T-cell (primary cell): ENCODE measurements around the gene HABP4. TPM values are rescaled to one million over a fixed set of nuclear protein-coding genes. Genes with fewer than 3 reads are reported as not detected.

Experiments used
- ATAC-seq, 4 experiments: fragments of 200-7000 bp in 3 of 4; fragments of 150-1000 bp in 1 of 4; cut with Tn5 transposase; replicated peaks in 1 of 4; 1 replicate in 3 of 4; 2 replicates in 1 of 4; pipeline ENCODE4 v1.10.0; 2021; ENCODE audit warnings: moderate library complexity in 3 of 4, mild to moderate bottlenecking in 2 of 4, moderate number of reproducible peaks in 1 of 4
- CTCF ChIA-PET, 2 donors: fragments of 300-600 bp; sonication (Branson Sonifier 250); formaldehyde crosslinking; loops; one replicate each; lab custom pipeline; 2022; ENCODE audit warnings: antibody characterized with exemption in 2 of 2; lab: Charles Lee
- POLR2A ChIA-PET, 2 donors: fragments of 300-600 bp; sonication (Branson Sonifier 250); formaldehyde crosslinking; loops; one replicate each; lab custom pipeline; 2022; ENCODE audit warnings: antibody characterized with exemption in 2 of 2; lab: Charles Lee
- DNase-seq, 35 experiments: peaks; one replicate each; pipeline versions ENCODE4 v3.0.0 to v3.0.0-alpha.2; 2013 to 2023
- H3K27ac ChIP-seq: one replicate; pipeline ENCODE4 v1.5.1; 2013; ENCODE audit warnings: low read length
- H3K27me3 ChIP-seq, 2 experiments: replicated peaks in 1 of 2; 1 replicate in 1 of 2; 2 replicates in 1 of 2; pipeline versions ENCODE4 v1.6.1 to v1.7.0; 2013; ENCODE audit warnings: low read length in 1 of 2, mixed read lengths in 1 of 2; ENCODE audit not compliant: control insufficient read depth in 2 of 2, insufficient read depth in 2 of 2; ENCODE audit errors: extremely low read depth in 1 of 2
- H3K36me3 ChIP-seq, 2 donors: 1 replicate in 1 of 2; 2 replicates in 1 of 2; pipeline versions ENCODE4 v1.6.1 to v1.7.0; 2013; ENCODE audit warnings: low read length in 1 of 2; ENCODE audit not compliant: control insufficient read depth in 2 of 2, insufficient read depth in 1 of 2; ENCODE audit errors: extremely low read depth in 1 of 2
- H3K4me1 ChIP-seq, 2 experiments: 1 replicate in 1 of 2; 2 replicates in 1 of 2; pipeline versions ENCODE4 v1.6.1 to v1.7.0; 2013; ENCODE audit warnings: low read length in 2 of 2, mixed read lengths in 1 of 2; ENCODE audit not compliant: insufficient read depth in 2 of 2, control insufficient read depth in 1 of 2; ENCODE audit errors: extremely low read depth in 1 of 2
- H3K4me3 ChIP-seq, 2 donors: 1 replicate in 1 of 2; 2 replicates in 1 of 2; pipeline versions ENCODE4 v1.5.1 to v1.7.0; 2013; ENCODE audit warnings: mild to moderate bottlenecking in 2 of 2, low read length in 1 of 2, moderate library complexity in 1 of 2; ENCODE audit not compliant: control insufficient read depth in 1 of 2; ENCODE audit errors: extremely low read depth in 1 of 2
- H3K9me3 ChIP-seq: 2 replicates; pipeline ENCODE4 v1.7.0; 2013
- H3K27ac Mint-ChIP-seq, 2 donors: one replicate each; pipeline ENCODE4 v1.8.0; 2020 to 2021; ENCODE audit warnings: mild to moderate bottlenecking in 2 of 2, mixed read lengths in 2 of 2
- H3K27me3 Mint-ChIP-seq, 2 donors: one replicate each; pipeline ENCODE4 v1.8.0; 2021 to 2022; ENCODE audit warnings: mixed read lengths in 2 of 2
- H3K36me3 Mint-ChIP-seq: one replicate; pipeline ENCODE4 v1.8.0; 2021; ENCODE audit warnings: mixed read lengths
- H3K4me1 Mint-ChIP-seq, 3 donors: one replicate each; pipeline ENCODE4 v1.8.0; 2020 to 2022; ENCODE audit warnings: mixed read lengths in 3 of 3, mild to moderate bottlenecking in 1 of 3
- H3K4me3 Mint-ChIP-seq, 3 donors: one replicate each; pipeline ENCODE4 v1.8.0; 2020 to 2022; ENCODE audit warnings: mild to moderate bottlenecking in 3 of 3, mixed read lengths in 3 of 3, moderate library complexity in 3 of 3
- H3K9me3 Mint-ChIP-seq, 3 donors: one replicate each; pipeline ENCODE4 v1.8.0; 2020 to 2022; ENCODE audit warnings: mixed read lengths in 3 of 3
- WGBS: methylation state at CpG from one replicate; pipeline ENCODE4 v1.1.5; 2013; ENCODE audit warnings: missing lambda C conversion rate; ENCODE audit not compliant: insufficient coverage; 5-methylcytosine and 5-hydroxymethylcytosine counted together
- total RNA-seq, 35 experiments: library from RNA in 6 of 35; stranded (reverse) in 6 of 35; fragments of 120-200 nt in 1 of 35; gene quantifications; one replicate each; pipeline versions ENCODE4 v1.2.1 to v1.2.4 and lab custom pipeline; 2013 to 2026

The HABP4 gene
- total RNA-seq, 5 donors from 2014 or later (not counting 1 experiment from before 2014, with no cell fraction given) = 18.2 to 30.8 (median 25.3) TPM

DNA sequence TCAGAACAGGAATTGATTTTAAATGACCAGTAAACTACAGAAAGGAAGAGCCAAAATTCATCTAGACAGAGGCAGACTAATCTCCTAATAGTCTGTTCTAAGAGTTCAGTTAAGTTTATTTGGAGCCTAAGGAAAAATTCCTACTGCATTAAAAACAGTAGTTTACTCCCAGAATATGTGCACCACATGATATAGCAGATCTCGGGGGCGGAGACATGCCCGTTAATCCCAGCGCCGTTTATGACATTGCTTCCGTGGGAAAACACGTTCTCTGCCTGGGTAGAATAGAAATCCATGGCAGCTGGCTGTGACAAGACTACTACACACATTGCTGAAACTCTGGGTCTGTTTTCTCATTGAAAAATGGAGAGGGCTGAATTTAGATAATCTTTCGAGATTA is 11.4 kb downstream of the HABP4 start:
- no peak for ATAC-seq
- ChIA-PET POLR2A (interaction anchor here in 1 of 2 donors (0.6 to 0.7 kb wide), 2 partner anchors 9 to 155 kb away, joined by 3 to 8 read pairs; no protein-coding TSS in a partner anchor), CTCF (interaction anchor here in 1 of 2 donors (1.0 kb wide), 1 partner anchor 9 kb away, joined by 5 read pairs; no protein-coding TSS in a partner anchor)
- Histone ChIP-seq H3K4me1 (no peaks in the 10 kb centered on the region), H3K36me3 (peaks cover 0 to 4% of the 10 kb centered on the region in 2 donors), H3K27me3 (no peaks in the 10 kb centered on the region), H3K4me3 (no peak overlapping the region), H3K9me3 (no peaks in the 10 kb centered on the region), H3K27ac (no peak overlapping the region)
- Mint-ChIP-seq H3K27me3 (no peaks in the 10 kb centered on the region), H3K36me3 (peaks cover 45% of the 10 kb centered on the region), H3K4me3 (no peak overlapping the region), H3K4me1 (peaks cover 0 to 8% (median 6%) of the 10 kb centered on the region in 3 donors), H3K27ac (no peak overlapping the region), H3K9me3 (no peaks in the 10 kb centered on the region)
- 100% methylated on average over 3 of the region's 8 CpGs for WGBS
- DNase-seq = no peak

- WGBS = 93% methylated on average over 3 of the region's 6 CpGs
- Histone ChIP-seq H3K27ac (no peak overlapping the region), H3K4me1 (no peaks in the 10 kb centered on the region), H3K27me3 (no peaks in the 10 kb centered on the region), H3K9me3 (no peaks in the 10 kb centered on the region), H3K4me3 (no peak overlapping the region), H3K36me3 (peaks cover 0 to 7% of the 10 kb centered on the region in 2 donors)
- Mint-ChIP-seq H3K27ac (no peak overlapping the region), H3K36me3 (peaks cover 48% of the 10 kb centered on the region), H3K4me1 (peaks cover 0 to 8% (median 6%) of the 10 kb centered on the region in 3 donors), H3K4me3 (no peak overlapping the region), H3K27me3 (no peaks in the 10 kb centered on the region), H3K9me3 (no peaks in the 10 kb centered on the region)
- ATAC-seq (no peak), DNase-seq (no peak)
- CTCF ChIA-PET = interaction anchor here in 1 of 2 donors (0.6 kb wide), 2 partner anchors 10 to 507 kb away, joined by 3 to 4 read pairs; no protein-coding TSS in a partner anchor
- POLR2A ChIA-PET = interaction anchor here in 1 of 2 donors (1.2 kb wide), 1 partner anchor 13 kb away, joined by 3 read pairs; the partner anchor contains the start of gene HABP4
Measured at GRCh38 chr9:96462541-96462940, 12.6 kb downstream of the HABP4 start.

GRCh38 chr9:96464426-96464825 is 14.5 kb downstream of the HABP4 start:
- H3K9me3 Mint-ChIP-seq = no peaks in the 10 kb centered on the region
- Histone ChIP-seq H3K27me3 (no peaks in the 10 kb centered on the region), H3K4me1 (no peaks in the 10 kb centered on the region), H3K9me3 (no peaks in the 10 kb centered on the region), H3K36me3 (peaks cover 0 to 20% of the 10 kb centered on the region in 2 donors), H3K27ac (no peak overlapping the region), H3K4me3 (no peak overlapping the region)
- DNase-seq (no peak), ATAC-seq (no peak)
- H3K27me3 Mint-ChIP-seq = no peaks in the 10 kb centered on the region
- H3K27ac Mint-ChIP-seq = no peak overlapping the region
- WGBS = 89% methylated on average over 3 of the region's 6 CpGs
- no peak overlapping the region for H3K4me3 Mint-ChIP-seq
- ChIA-PET POLR2A (no interaction called here), CTCF (no interaction called here)
- peaks cover 39% of the 10 kb centered on the region for H3K36me3 Mint-ChIP-seq
- no peaks in the 10 kb centered on the region for H3K4me1 Mint-ChIP-seq

GRCh38 chr9:96467784-96468183 is 17.8 kb downstream of the HABP4 start:
- H3K36me3 Mint-ChIP-seq = peaks cover 38% of the 10 kb centered on the region
- H3K36me3 ChIP-seq = peaks cover 0 to 37% of the 10 kb centered on the region in 2 donors
- H3K4me1 ChIP-seq = no peaks in the 10 kb centered on the region
- H3K27ac Mint-ChIP-seq = no peak overlapping the region
- H3K27ac ChIP-seq = no peak overlapping the region
- no peaks in the 10 kb centered on the region for H3K27me3 ChIP-seq
- WGBS = 100% methylated on average over 1 of the region's 5 CpGs
- H3K4me3 ChIP-seq = no peak overlapping the region
- CTCF ChIA-PET = interaction anchor here in 1 of 2 donors (0.5 to 0.7 kb wide), 3 partner anchors 15 to 1102 kb away, joined by 4 to 5 read pairs (median 4); no protein-coding TSS in a partner anchor
- no peak for DNase-seq
- H3K27me3 Mint-ChIP-seq = no peaks in the 10 kb centered on the region
- POLR2A ChIA-PET = interaction anchor here (0.6 to 1.2 kb wide), 3 partner anchors 18 to 123 kb away, joined by 3 to 11 read pairs (median 10); partner anchors contain the start of gene HABP4 (in 1 of the 2)
- H3K4me3 Mint-ChIP-seq = no peak overlapping the region
- ATAC-seq = no peak
- no peaks in the 10 kb centered on the region for H3K4me1 Mint-ChIP-seq
- H3K9me3 ChIP-seq = no peaks in the 10 kb centered on the region
- no peaks in the 10 kb centered on the region for H3K9me3 Mint-ChIP-seq

DNA sequence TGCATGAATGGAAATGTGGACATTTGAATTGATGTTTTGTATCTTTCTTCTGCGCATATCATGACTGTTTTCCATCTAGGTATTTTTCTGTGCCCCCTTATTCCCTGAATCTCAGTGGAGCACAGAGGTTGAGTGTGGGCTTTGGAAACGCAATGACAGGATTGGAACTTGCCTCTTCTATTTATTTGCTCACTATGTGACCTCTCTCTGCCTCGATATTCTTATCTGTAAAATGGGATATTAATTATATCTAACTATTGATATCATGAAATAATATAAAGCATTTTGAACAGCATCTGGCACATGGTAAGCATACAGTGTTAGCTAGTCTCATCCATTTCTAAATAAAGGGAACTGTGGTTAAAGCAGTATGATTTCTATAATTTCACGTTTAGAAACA is 26.0 kb downstream of the HABP4 start:
- no peak overlapping the region for H3K27ac ChIP-seq
- ChIA-PET CTCF (interaction anchor here (0.6 kb wide), 2 partner anchors 19 to 493 kb away, joined by 3 read pairs; no protein-coding TSS in a partner anchor), POLR2A (no interaction called here)
- WGBS = no CpG with 5 or more reads among the region's 4 CpGs
- Mint-ChIP-seq H3K4me3 (no peak overlapping the region), H3K4me1 (peaks cover 0 to 13% (median 8%) of the 10 kb centered on the region in 3 donors), H3K27ac (no peak overlapping the region), H3K9me3 (no peaks in the 10 kb centered on the region), H3K36me3 (peaks cover 19% of the 10 kb centered on the region), H3K27me3 (no peaks in the 10 kb centered on the region)
- H3K36me3 ChIP-seq = peaks cover 4 to 44% of the 10 kb centered on the region in 2 donors
- ATAC-seq = no peak
- no peak overlapping the region for H3K4me3 ChIP-seq
- H3K27me3 ChIP-seq = no peaks in the 10 kb centered on the region
- no peaks in the 10 kb centered on the region for H3K9me3 ChIP-seq
- DNase-seq = no peak
- no peaks in the 10 kb centered on the region for H3K4me1 ChIP-seq

- H3K27me3 Mint-ChIP-seq = no peaks in the 10 kb centered on the region
- H3K36me3 ChIP-seq = peaks cover 4 to 41% of the 10 kb centered on the region in 2 donors
- no peak overlapping the region for H3K27ac ChIP-seq
- no peaks in the 10 kb centered on the region for H3K9me3 ChIP-seq
- no peak overlapping the region for H3K4me3 ChIP-seq
- DNase-seq (no peak), ATAC-seq (peak in 1 of 4 experiments; percentile 23)
- H3K4me1 Mint-ChIP-seq = peaks cover 0 to 13% (median 8%) of the 10 kb centered on the region in 3 donors
- peaks cover 15% of the 10 kb centered on the region for H3K36me3 Mint-ChIP-seq
- 49% methylated on average over 4 of the region's 5 CpGs for WGBS
- ChIA-PET POLR2A (no interaction called here), CTCF (interaction anchor here in 1 of 2 donors (0.5 to 0.7 kb wide), 2 partner anchors 138 to 151 kb away, joined by 3 read pairs; no protein-coding TSS in a partner anchor)
- no peak overlapping the region for H3K4me3 Mint-ChIP-seq
- H3K4me1 ChIP-seq = no peaks in the 10 kb centered on the region
- H3K27ac Mint-ChIP-seq = no peak overlapping the region
- no peaks in the 10 kb centered on the region for H3K27me3 ChIP-seq
- H3K9me3 Mint-ChIP-seq = no peaks in the 10 kb centered on the region
Measured at GRCh38 chr9:96476591-96476990, 26.6 kb downstream of the HABP4 start.
